ENCODE data around the gene PRDM11. TPM values are rescaled to one million over a fixed set of nuclear protein-coding genes. Genes with fewer than 3 reads are reported as not detected.

The PRDM11 gene
- total RNA-seq, 1 donor from 2014 or later = 3.5 TPM

Other genes with a start within 250 kb of the PRDM11 start
- 8.7 TPM for gene TP53I11, start 195.8 kb upstream of the PRDM11 start, total RNA-seq
- gene SYT13, start 139.7 kb downstream of the PRDM11 start, total RNA-seq = 0.50 TPM